OCI-LY1 (cell line): Measurements from ENCODE around the gene RTL1.

Source experiments
- H2AFZ ChIP-seq: fragments of 200-600 bp; sonication (generic), shearing (Covaris generic); 2 replicates; pipeline ENCODE4 v1.6.0; 2014; ENCODE audit warnings: antibody characterized with exemption, mild to moderate bottlenecking, low read length
- H3F3A ChIP-seq: fragments of 200-600 bp; sonication (generic), shearing (Covaris generic); 2 replicates; pipeline ENCODE4 v1.6.0; 2014; ENCODE audit warnings: mild to moderate bottlenecking, antibody characterized with exemption, low read length, moderate library complexity; ENCODE audit not compliant: insufficient read depth
- H3K27ac ChIP-seq: fragments of 200-600 bp; sonication (generic); 2 replicates; pipeline ENCODE4 v1.5.1; 2014; ENCODE audit warnings: low read length, mixed run types, mild to moderate bottlenecking, low read depth; ENCODE audit not compliant: poor library complexity, severe bottlenecking
- H3K27me3 ChIP-seq: fragments of 200-600 bp; sonication (generic); 2 replicates; pipeline ENCODE4 v1.6.0; 2014; ENCODE audit warnings: antibody characterized with exemption, mild to moderate bottlenecking, low read length, moderate library complexity; ENCODE audit not compliant: insufficient read depth
- H3K36me3 ChIP-seq: fragments of 200-600 bp; sonication (generic); 2 replicates; pipeline ENCODE4 v1.6.1; 2014; ENCODE audit warnings: mild to moderate bottlenecking, antibody characterized with exemption, low read length, moderate library complexity, mixed read lengths; ENCODE audit not compliant: insufficient read depth
- H3K4me1 ChIP-seq: fragments of 200-600 bp; sonication (generic); 2 replicates; pipeline ENCODE4 v1.5.1; 2014; ENCODE audit warnings: mild to moderate bottlenecking, low read length, moderate library complexity; ENCODE audit not compliant: insufficient read depth, severe bottlenecking
- H3K4me2 ChIP-seq: fragments of 200-600 bp; sonication (generic), shearing (Covaris generic); 2 replicates; pipeline ENCODE4 v1.6.1; 2014; ENCODE audit warnings: low read length
- H3K4me3 ChIP-seq: fragments of 200-600 bp; sonication (generic); 2 replicates; pipeline ENCODE4 v1.5.1; 2014; ENCODE audit warnings: low read length, low read depth, mild to moderate bottlenecking, mixed read lengths; ENCODE audit not compliant: poor library complexity, severe bottlenecking
- H3K79me2 ChIP-seq: fragments of 200-600 bp; shearing (Covaris generic); 2 replicates; pipeline ENCODE4 v1.6.1; 2016; ENCODE audit warnings: mixed run types, low read length, mixed read lengths; ENCODE audit not compliant: insufficient read depth
- H3K9ac ChIP-seq: fragments of 200-600 bp; sonication (generic), shearing (Covaris generic); 2 replicates; pipeline ENCODE4 v1.6.1; 2014; ENCODE audit warnings: mild to moderate bottlenecking, low read length, mixed read lengths
- H3K9me2 ChIP-seq: fragments of 200-600 bp; sonication (generic), shearing (Covaris generic); 2 replicates; pipeline ENCODE4 v1.6.1; 2014; ENCODE audit warnings: low read depth, mild to moderate bottlenecking, low read length, mixed read lengths
- H3K9me3 ChIP-seq: fragments of 200-600 bp; shearing (Covaris generic); 2 replicates; pipeline ENCODE4 v1.6.1; 2014; ENCODE audit warnings: low read length, mixed read lengths
- H4K20me1 ChIP-seq: fragments of 200-600 bp; sonication (generic), shearing (Covaris generic); 2 replicates; pipeline ENCODE4 v1.6.0; 2016; ENCODE audit warnings: mild to moderate bottlenecking, low read length; ENCODE audit not compliant: insufficient read depth
- EZH2 ChIP-seq: fragments of 200-600 bp; sonication (generic), shearing (Covaris generic); IDR thresholded peaks from 2 replicates; pipeline ENCODE4 v1.8.0; 2017; ENCODE audit warnings: borderline replicate concordance, mixed run types, mild to moderate bottlenecking, antibody characterized with exemption, low read length, moderate library complexity, mixed read lengths
- TF ChIP-seq, protein P1 (sequence below): fragments of 200-600 bp; sonication (generic), shearing (Covaris generic); IDR thresholded peaks from 2 replicates; pipeline ENCODE4 v1.5.1; 2017; ENCODE audit warnings: mild to moderate bottlenecking, antibody characterized with exemption, low read length, moderate library complexity, mixed read lengths

Gene RTL1

DNA sequence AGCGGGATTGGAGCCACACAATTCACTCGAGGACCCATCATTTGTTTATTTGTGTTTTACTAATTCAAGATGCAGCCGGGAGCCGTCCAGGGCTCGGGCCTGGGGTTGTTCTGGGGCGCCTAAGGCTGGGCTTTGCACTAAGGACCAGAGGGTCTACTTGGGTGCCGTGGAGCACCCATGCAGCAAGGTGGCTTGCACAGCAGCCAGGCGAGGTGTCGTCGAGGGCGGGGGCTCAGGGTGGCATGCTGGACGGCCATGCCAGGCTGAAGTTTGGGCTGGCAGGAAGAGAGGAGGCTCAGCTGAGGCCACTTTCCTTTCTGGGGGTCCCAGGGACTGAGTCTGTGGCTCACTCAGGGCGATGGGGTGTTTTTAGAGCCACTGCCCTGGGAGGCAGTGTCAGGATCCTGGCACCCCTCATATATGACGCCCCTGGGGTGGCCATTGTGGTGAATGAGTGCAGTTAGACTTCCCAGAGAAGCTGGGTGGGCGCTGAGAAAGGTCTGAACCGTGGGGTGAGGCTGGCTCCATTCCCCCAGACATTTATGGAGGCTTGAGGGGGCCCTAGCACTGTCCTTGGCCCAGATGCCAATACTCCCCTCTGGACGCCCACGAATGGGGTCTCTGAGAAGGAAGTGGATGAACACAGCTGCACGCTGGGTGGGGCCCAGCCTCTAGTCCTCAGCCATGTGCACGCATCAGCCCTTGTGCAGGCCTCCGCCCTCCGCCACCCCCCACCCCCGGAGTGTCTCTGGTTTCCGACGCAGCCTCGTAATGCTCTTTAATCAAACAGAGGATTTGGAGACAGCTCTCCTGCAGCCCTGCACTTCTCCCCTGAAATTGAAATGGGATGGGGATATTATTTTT, 66.3 kb downstream of the RTL1 start:
- Histone ChIP-seq H3K9me2 (no peaks in the 10 kb centered on the region), H2AFZ (no peak overlapping the region), H3K4me2 (no peak overlapping the region), H4K20me1 (no peaks in the 10 kb centered on the region), H3K4me1 (no peaks in the 10 kb centered on the region), H3K79me2 (no peaks in the 10 kb centered on the region), H3K27ac (no peak overlapping the region), H3K36me3 (no peaks in the 10 kb centered on the region), H3K4me3 (no peak overlapping the region), H3K9ac (no peak overlapping the region), H3F3A (no peaks in the 10 kb centered on the region), H3K27me3 (peaks cover 4% of the 10 kb centered on the region; the same call in 1 of the 2 replicates), H3K9me3 (no peaks in the 10 kb centered on the region)
- TF ChIP-seq EZH2, result no peak
- TF ChIP-seq, protein P1, sequence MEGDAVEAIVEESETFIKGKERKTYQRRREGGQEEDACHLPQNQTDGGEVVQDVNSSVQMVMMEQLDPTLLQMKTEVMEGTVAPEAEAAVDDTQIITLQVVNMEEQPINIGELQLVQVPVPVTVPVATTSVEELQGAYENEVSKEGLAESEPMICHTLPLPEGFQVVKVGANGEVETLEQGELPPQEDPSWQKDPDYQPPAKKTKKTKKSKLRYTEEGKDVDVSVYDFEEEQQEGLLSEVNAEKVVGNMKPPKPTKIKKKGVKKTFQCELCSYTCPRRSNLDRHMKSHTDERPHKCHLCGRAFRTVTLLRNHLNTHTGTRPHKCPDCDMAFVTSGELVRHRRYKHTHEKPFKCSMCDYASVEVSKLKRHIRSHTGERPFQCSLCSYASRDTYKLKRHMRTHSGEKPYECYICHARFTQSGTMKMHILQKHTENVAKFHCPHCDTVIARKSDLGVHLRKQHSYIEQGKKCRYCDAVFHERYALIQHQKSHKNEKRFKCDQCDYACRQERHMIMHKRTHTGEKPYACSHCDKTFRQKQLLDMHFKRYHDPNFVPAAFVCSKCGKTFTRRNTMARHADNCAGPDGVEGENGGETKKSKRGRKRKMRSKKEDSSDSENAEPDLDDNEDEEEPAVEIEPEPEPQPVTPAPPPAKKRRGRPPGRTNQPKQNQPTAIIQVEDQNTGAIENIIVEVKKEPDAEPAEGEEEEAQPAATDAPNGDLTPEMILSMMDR, result no peak

DNA sequence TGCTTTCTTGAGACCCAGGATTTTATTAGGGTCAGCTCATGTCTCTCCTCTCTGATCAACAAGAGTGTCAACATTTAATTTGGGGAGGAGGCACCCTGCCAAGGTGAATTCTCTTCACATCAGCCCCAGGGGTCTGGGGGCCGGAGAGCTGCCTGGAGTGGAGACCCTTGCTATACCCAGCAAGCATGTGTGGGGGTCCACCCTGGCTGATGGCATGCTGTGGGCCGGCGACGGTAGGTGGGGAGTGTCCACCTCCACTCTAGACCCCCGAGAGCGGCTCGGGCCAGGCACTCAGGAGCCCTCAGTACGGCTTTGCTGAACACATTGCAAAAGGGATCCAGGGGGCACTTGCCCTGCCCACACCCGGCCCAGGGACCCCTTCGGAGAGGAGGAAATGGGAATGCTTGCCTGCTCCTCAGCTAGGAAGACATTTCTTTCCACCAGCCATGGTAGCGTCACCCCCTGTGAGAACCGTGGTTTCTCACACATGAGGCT, 67.2 kb downstream of the RTL1 start:
- Histone ChIP-seq H2AFZ (no peak overlapping the region), H3K9me3 (no peaks in the 10 kb centered on the region), H3K4me3 (no peak overlapping the region), H3K4me2 (no peak overlapping the region), H3K9me2 (no peaks in the 10 kb centered on the region), H3K27ac (no peak overlapping the region), H4K20me1 (no peaks in the 10 kb centered on the region), H3K27me3 (peaks cover 4% of the 10 kb centered on the region; the same call in 1 of the 2 replicates), H3K79me2 (no peaks in the 10 kb centered on the region), H3K9ac (no peak overlapping the region), H3K36me3 (no peaks in the 10 kb centered on the region), H3K4me1 (no peaks in the 10 kb centered on the region), H3F3A (no peaks in the 10 kb centered on the region)
- TF ChIP-seq, protein P1, result no peak
- TF ChIP-seq EZH2, result no peak

- no peaks in the 10 kb centered on the region for H3K9me3 ChIP-seq
- no peaks in the 10 kb centered on the region for H3K4me1 ChIP-seq
- no peaks in the 10 kb centered on the region for H3K79me2 ChIP-seq
- no peaks in the 10 kb centered on the region for H3K36me3 ChIP-seq
- no peak overlapping the region for H2AFZ ChIP-seq
- H4K20me1 ChIP-seq, result no peaks in the 10 kb centered on the region
- no peak overlapping the region for H3K27ac ChIP-seq
- TF ChIP-seq, protein P1, result no peak
- no peak for TF ChIP-seq EZH2
- H3K4me2 ChIP-seq, result no peak overlapping the region
- no peaks in the 10 kb centered on the region for H3K9me2 ChIP-seq
- peaks cover 4% of the 10 kb centered on the region; the same call in 1 of the 2 replicates for H3K27me3 ChIP-seq
- H3K9ac ChIP-seq, result no peak overlapping the region
- no peaks in the 10 kb centered on the region for H3F3A ChIP-seq
- H3K4me3 ChIP-seq, result no peak overlapping the region
Observed at GRCh38 chr14:100835548-100836310, 67.8 kb downstream of the RTL1 start.
